ENCODE results near the gene IRF4. TPM values are rescaled to one million over a fixed set of nuclear protein-coding genes. Genes with fewer than 3 reads are reported as not detected.

Gene IRF4
- total RNA-seq, 1 donor from 2014 or later: 0.05 TPM

DNA sequence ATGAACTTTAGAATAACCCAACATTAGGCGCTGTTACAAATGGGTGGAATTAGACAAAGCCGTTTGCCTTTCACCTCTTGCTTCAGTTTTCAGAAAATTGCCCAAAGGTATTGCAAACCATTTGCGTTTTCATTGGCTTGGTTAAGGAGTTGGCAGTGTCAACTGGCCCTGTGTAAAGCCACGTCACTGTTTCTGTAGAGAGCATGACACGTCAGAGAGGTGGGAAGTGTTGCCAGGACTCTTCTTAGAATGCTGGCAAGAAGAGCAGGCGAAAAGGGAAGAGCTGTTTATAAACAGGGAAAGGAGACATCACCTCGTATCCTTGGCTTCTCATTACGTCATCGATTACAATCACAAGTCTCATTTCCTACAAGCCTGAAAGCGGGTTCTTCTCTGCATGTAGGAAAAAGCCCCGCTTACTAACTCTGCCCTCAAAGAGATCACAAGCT lies 4.2 kb upstream of the IRF4 start:
- Mint-ChIP-seq H3K4me3 (ENCODE audit: unreplicated experiment) (no peak overlapping the region), H3K9me3 (ENCODE audit: low read depth) (no peaks in the 10 kb centered on the region)
- no peak for TF ChIP-seq CTCF (IDR thresholded peaks at IDR 0.05)

DNA sequence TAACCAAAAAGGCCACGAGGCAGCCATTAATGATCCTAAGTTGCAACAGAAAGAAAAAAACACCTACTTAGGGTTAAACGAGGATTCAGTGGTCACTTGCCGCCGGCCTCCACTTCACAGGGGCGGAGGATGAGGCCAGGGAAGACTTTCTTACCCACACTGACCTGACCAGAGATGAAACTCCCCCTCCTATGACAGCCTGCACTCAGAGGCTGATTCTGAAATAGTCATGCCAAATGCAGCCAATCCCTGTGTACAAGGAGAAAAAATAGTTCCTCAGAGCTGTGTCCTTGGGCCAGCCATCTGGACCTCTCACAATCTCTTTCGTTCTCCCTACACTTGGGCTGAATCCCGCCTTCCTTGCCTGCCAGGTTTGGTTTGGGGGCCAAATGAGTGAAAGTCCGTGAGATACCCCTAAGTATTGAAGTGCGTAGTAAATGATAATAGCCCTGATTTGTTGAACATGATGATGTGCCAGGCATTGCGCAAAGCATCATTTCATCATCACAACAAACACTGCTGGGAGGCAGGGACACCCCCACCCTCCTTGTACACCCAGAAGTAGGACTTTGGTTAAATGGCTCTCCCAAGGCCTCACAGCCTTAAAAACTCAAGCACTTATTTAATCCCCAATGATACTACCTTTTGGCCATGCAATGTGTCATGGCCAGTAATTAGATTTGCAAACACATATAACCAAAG lies 3.2 kb upstream of the IRF4 start:
- DNase-seq (ENCODE audit: low spot score): no peak
- no peak for TF ChIP-seq CTCF (IDR thresholded peaks at IDR 0.05)
- H3K27ac Mint-ChIP-seq (ENCODE audit: unreplicated experiment): no peak overlapping the region
- H3K36me3 Mint-ChIP-seq (ENCODE audit: low read depth): peaks cover 3% of the 10 kb centered on the region
- H3K27me3 Mint-ChIP-seq (ENCODE audit: low read depth): peaks cover 65% of the 10 kb centered on the region
- H3K4me1 Mint-ChIP-seq (ENCODE audit: low read depth): peaks cover 16% of the 10 kb centered on the region
- H3K4me3 Mint-ChIP-seq (ENCODE audit: unreplicated experiment): no peak overlapping the region
- H3K9me3 Mint-ChIP-seq (ENCODE audit: low read depth): no peaks in the 10 kb centered on the region

More for the DNA sequence above, 4.2 kb upstream of the IRF4 start:
- no peak for DNase-seq (ENCODE audit: low spot score)
- Mint-ChIP-seq H3K36me3 (ENCODE audit: low read depth) (peaks cover 1% of the 10 kb centered on the region), H3K4me1 (ENCODE audit: low read depth) (peaks cover 8% of the 10 kb centered on the region), H3K27me3 (ENCODE audit: low read depth) (peaks cover 59% of the 10 kb centered on the region), H3K27ac (ENCODE audit: unreplicated experiment) (no peak overlapping the region)

- no peak overlapping the region for H3K4me3 Mint-ChIP-seq (ENCODE audit: unreplicated experiment)
- no peak for DNase-seq (ENCODE audit: low spot score)
- H3K9me3 Mint-ChIP-seq (ENCODE audit: low read depth): no peaks in the 10 kb centered on the region
- H3K36me3 Mint-ChIP-seq (ENCODE audit: low read depth): peaks cover 5% of the 10 kb centered on the region
- peaks cover 65% of the 10 kb centered on the region for H3K27me3 Mint-ChIP-seq (ENCODE audit: low read depth)
- no peak for TF ChIP-seq CTCF (IDR thresholded peaks at IDR 0.05)
- peaks cover 23% of the 10 kb centered on the region for H3K4me1 Mint-ChIP-seq (ENCODE audit: low read depth)
- H3K27ac Mint-ChIP-seq (ENCODE audit: unreplicated experiment): no peak overlapping the region
Measured at GRCh38 chr6:389143-389542, 2.4 kb upstream of the IRF4 start.

- no peak for TF ChIP-seq CTCF (IDR thresholded peaks at IDR 0.05)
- peaks cover 5% of the 10 kb centered on the region for H3K36me3 Mint-ChIP-seq (ENCODE audit: low read depth)
- peaks cover 23% of the 10 kb centered on the region for H3K4me1 Mint-ChIP-seq (ENCODE audit: low read depth)
Measured at GRCh38 chr6:389622-390021, 1.9 kb upstream of the IRF4 start.

DNA sequence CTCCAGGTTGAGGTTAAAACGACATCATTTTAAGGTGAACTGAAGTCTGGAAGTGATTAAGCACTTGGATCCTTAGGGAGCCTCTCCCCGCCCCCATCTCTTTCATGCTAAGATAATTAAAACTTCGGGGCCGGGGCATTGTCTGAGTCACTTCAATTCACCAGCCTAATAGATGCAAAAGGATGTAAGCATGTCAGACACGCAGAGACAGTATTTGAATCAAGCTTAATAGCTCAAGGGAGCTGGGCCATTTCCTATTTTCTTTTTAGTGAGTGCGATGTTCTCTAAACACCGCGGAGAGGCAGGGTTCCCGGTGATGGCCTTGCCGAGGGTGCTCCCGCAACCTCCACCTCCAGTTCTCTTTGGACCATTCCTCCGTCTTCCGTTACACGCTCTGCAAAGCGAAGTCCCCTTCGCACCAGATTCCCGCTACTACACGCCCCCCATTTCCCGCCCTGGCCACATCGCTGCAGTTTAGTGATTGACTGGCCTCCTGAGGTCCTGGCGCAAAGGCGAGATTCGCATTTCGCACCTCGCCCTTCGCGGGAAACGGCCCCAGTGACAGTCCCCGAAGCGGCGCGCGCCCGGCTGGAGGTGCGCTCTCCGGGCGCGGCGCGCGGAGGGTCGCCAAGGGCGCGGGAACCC lies 516 bp upstream of the IRF4 start:
- Mint-ChIP-seq H3K36me3 (ENCODE audit: low read depth) (peaks cover 7% of the 10 kb centered on the region), H3K9me3 (ENCODE audit: low read depth) (no peaks in the 10 kb centered on the region), H3K4me3 (ENCODE audit: unreplicated experiment) (peak overlapping the region; percentile 61), H3K27me3 (ENCODE audit: low read depth) (peaks cover 71% of the 10 kb centered on the region), H3K4me1 (ENCODE audit: low read depth) (peaks cover 23% of the 10 kb centered on the region), H3K27ac (ENCODE audit: unreplicated experiment) (no peak overlapping the region)
- TF ChIP-seq CTCF (IDR thresholded peaks at IDR 0.05): peak; percentile 24
- no peak for DNase-seq (ENCODE audit: low spot score)

More at GRCh38 chr6:389622-390021, 1.9 kb upstream of the IRF4 start:
- Mint-ChIP-seq H3K27ac (ENCODE audit: unreplicated experiment) (no peak overlapping the region), H3K9me3 (ENCODE audit: low read depth) (no peaks in the 10 kb centered on the region), H3K4me3 (ENCODE audit: unreplicated experiment) (no peak overlapping the region), H3K27me3 (ENCODE audit: low read depth) (peaks cover 64% of the 10 kb centered on the region)
- DNase-seq (ENCODE audit: low spot score): no peak

Data from chondrocyte (in vitro differentiated cells).